NOMO-1 treated with DMSO at 0.1 percent for 48 hours (cell line): ENCODE measurements around the gene UQCRH.

Source experiments
- DNase-seq: peaks from one replicate; lab custom pipeline; 2025; ENCODE audit not compliant: unreplicated experiment; lab: John Stamatoyannopoulos, UW

Gene UQCRH

DNA sequence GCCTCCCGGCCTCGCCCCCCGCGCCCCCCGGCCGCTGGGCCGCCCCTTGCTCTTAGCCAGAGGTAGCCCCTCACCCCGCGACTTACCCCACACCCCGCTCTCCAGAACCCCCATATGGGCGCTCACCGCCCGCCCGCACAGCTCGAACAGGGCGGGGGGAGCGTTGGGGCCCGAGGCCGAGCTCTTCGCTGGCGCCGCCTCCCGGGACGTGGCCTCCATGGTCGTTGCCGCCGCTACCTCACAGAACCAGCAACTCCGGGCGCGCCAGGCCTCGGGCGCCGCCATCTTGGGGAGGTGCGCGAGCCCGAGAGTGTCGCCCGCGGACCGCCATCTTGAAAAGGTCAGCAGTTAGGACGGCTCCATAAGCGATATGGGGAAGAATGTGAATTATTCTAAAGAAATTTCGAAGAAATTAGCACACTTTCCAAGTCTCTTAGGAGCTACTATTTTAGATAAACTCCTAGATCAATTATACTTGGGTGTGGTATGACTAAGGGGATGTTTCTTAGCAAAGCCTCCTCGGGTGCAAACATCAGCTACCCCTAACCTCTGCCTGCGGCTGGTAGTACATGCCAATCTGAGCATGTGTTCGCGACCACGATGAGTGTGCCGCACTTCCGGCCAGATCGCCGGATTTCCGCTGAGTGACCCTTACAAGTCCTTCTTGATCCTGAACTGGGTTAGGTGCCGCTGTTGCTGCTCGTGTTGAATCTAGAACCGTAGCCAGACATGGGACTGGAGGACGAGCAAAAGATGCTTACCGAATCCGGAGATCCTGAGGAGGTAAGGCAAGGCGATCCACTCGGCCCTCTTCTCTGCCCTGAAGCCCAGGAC lies at the start of gene UQCRH, which contains the start of gene LRRC41:
TSS of gene UQCRH (plus strand) at position 661 of the 834 bp plus-strand sequence. CDS start at position 730, 69 bp downstream.
TSS of gene LRRC41 (minus strand) at position 579 of the 834 bp plus-strand sequence. CDS start at position 285, 294 bp downstream.
- DNase-seq: peak; percentile 96

DNA sequence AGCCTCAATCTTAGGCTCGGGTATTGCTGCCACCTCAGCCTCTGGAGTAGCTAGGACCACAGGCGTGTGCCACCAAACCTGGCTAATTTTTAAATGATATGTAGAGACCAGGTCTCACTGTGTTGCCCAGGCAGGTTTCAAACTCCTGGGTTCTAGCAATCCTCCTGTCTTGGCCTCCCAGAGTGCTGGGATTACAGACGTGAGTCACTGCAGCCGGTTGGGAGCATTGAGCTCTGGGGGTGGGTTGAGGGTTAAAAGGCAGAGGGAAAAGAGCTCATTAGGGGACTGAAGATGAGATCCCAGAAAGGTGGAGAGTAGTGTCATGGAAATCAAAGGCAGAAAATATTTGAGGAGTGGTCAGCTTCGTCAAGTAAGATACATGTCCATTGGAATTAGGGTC lies 48.8 kb upstream of the UQCRH start:
- no peak for DNase-seq

DNA sequence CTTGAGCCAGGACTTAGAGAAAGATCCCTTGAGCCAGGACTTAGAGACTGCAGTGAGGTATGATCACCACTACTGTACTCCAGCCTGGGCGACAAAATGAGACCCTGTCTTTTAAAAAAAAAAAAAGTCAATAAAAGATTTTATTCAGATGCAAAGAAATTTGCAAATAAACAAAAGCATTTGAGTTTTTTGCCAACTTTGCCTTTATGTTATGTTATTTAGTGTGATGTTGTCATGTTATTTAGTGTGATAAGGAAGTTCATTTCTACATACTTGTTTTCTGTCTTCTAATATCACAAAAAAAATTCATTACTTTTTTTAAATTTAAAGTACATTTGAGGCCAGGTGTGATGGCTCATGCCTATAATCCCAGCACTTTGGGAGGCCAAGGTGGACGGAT lies 47.0 kb upstream of the UQCRH start:
- DNase-seq: no peak

DNA sequence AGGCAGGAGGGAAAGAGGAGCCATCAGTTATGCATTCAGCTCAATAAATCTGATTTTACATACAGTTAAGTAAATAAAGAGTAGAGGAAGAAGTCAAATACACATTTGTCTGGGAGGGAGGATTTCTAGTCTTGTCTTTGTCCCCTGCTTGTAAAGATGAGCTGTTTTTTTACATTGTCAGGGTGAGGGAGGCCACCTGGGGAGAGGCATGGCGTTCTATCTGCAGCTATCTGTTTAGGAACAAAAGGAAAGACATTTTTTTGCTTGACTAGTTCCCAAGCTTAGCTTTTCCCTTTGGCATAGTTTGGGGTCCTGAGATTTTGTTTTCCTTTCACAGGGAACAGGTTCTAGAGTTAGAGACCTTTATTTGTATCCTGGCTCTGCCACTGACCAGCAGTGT lies 41.0 kb upstream of the UQCRH start:
- no peak for DNase-seq

DNA sequence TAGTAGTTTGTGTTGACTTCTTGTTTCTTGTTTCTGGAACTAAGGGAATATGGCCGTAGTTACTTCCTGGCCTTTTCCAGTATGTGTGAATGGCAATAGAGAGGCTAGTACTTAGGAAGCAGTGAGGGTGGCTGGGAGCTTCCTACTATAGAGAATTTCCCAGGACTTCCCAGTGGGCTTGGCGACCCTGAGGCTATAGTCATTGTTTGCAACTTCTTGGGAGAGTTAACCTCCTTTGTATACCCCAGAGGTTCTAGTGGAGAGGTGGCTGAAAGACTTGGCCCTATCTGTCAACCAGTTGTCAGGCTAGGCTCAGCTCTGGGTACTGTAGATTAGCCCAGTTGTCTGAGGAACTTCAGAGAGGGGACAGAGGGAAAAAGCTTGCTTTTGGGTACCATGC lies 40.4 kb upstream of the UQCRH start:
- no peak for DNase-seq

DNA sequence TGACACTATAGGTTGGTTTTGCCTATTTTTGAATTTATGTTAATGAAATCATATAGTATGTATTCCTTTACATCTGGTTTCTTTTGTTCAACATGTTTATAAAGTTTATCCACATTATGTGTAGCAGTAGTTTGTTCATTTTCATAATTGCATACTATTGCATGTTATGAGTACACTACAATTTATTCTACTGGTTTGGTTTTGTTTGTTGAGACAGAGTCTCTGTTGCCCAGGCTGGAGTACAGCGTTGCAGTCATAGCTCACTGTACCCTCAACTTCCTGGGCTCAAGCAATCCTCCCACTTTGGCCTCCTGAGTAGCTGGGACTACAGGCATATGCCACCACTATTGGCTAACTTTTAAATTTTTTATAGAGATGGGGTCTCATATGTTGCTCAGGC lies 34.9 kb upstream of the UQCRH start:
- no peak for DNase-seq

DNA sequence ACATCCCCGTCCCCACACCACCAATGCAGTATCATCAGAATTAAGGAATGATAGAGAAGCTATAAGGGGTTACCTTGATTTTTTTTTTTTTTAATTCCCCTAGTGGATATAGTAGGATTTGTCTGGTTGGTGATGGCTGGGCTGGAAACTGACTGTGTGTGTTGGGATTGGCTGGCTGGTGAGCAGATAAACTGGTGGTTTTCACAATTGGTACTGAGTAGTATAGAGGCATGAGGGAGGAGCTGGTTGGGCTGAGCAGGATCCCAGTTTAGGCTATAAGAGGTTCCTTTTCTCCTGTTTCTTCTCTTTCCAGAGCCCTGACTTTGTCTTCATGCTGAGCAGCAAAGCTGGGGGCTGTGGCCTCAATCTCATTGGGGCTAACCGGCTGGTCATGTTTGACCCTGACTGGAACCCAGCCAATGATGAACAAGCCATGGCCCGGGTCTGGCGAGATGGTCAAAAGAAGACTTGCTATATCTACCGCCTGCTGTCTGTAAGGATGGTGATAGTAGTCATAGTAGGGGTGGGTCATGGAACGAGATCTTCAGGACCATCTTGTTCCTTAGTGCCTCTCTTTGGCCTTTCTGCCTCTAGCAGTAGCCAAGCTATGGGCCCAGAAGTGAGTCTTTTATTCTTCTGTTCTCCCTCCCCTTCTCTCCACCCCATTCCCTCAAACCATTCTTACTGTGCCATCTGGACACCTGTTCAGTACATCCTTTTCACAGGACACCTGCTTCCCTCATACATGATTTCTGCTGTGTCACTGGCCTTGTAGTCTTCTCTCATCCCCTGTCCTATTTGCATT lies 29.1 kb upstream of the UQCRH start:
- no peak for DNase-seq

DNA sequence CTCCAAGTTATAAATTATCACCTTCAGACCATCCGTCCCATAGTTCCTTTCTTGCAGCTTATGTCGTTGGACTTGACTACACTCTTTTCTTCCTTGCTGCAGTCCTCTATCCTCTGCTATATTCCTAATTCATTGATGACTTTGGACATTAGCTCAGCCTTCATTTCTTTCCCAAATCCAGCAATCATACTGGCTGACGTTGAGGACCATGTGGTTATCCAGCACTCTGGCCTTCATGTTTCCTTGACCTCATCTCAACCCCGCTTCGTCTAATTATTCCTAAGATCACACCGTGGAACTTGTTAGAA lies 28.5 kb upstream of the UQCRH start:
- DNase-seq: no peak

DNA sequence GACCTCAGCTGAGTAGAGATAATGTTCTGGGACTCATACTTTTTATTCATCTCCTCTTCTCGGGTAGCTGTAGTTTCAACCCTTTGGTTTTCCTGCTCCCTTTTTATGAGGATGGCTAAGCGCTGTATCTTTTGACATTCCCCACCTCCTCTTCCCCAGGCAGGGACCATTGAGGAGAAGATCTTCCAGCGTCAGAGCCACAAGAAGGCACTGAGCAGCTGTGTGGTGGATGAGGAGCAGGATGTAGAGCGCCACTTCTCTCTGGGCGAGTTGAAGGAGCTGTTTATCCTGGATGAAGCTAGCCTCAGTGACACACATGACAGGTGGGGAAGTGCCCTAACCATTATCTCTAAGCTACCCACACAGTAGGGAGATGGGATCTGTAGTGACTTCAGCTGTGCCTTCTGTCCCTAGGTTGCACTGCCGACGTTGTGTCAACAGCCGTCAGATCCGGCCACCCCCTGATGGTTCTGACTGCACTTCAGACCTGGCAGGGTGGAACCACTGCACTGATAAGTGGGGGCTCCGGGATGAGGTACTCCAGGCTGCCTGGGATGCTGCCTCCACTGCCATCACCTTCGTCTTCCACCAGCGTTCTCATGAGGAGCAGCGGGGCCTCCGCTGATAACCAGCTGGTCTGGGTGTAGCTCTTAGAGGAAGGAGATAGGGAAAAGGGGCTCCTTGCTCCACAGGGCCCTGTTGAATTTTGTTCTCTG lies 25.7 kb upstream of the UQCRH start:
- no peak for DNase-seq

DNA sequence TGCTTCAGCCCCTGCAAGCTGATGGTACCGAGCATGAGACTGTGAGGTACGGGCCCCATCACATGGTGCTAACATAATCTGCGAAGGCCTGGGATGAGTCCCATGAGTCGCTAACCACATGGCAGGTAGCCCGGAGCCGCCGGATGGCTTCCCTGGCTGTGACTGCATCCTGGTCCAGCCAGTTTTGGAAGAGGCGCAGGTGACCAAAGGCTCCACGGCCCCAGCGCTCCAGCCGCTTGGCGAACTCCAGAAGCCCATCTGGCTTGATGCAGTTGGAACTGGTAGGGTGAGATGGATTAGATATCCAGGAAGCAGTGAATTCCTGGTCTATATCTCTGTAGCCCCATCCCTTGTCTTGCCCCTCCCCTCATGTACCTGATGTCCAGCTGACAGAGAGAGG lies 24.7 kb upstream of the UQCRH start:
- no peak for DNase-seq

DNA sequence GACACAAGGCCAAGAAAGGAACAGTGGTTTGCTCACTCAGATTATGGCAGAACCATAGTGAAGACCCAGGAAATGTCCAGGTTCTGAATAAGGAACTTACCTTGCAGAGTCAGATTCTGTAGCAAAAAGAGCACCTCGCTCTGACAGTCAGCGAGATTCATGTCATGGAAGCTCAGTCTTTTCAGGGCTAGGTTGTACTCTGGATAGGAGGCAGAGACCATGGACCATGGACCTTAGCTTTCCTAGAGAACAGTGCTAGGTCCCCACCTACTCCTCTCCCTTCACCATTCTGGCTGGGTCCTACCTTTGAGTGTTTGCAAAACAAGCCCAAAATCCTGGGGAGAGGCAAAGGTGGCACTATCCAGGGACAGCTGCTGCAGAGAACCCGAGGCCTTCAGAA lies 23.4 kb upstream of the UQCRH start:
- DNase-seq: no peak

DNA sequence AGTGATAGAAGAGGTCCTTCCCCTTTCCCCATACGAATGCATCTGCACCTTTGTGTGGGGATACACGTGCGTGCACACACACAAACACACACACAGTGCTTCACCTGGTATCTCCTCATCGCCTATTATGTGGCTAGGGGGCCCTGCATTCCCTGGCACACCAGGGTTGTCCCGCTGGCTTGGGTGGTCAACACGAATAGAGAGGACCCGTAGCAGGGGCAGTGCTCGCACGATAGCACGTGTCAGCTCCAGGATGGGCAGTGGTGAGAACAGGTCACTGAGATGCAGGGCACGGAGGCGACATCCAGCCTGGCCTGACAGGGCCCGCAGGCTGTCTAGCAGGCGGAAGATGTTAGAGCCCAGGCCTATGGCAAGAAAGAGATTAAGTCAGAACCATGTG lies 22.5 kb upstream of the UQCRH start:
- DNase-seq: no peak

DNA sequence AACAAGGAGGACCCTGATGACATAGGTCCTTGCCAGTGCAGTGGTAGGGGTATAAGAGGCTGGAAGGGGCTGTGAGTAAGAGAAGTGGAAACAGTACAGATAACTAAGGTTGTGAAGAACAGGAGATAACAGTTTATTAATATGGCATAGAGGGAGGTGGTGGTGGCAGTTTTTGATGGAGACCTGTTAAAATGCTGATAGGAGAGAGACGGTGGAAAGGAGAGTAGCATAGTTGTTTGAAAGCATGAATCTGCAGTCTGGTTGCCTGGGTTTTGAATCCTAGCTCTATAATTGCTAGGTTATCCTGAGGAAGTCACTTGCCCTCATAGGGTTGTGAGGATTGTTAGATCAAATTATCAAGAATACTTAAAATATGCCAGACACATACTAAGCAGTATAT lies 19.4 kb upstream of the UQCRH start:
- no peak for DNase-seq

DNA sequence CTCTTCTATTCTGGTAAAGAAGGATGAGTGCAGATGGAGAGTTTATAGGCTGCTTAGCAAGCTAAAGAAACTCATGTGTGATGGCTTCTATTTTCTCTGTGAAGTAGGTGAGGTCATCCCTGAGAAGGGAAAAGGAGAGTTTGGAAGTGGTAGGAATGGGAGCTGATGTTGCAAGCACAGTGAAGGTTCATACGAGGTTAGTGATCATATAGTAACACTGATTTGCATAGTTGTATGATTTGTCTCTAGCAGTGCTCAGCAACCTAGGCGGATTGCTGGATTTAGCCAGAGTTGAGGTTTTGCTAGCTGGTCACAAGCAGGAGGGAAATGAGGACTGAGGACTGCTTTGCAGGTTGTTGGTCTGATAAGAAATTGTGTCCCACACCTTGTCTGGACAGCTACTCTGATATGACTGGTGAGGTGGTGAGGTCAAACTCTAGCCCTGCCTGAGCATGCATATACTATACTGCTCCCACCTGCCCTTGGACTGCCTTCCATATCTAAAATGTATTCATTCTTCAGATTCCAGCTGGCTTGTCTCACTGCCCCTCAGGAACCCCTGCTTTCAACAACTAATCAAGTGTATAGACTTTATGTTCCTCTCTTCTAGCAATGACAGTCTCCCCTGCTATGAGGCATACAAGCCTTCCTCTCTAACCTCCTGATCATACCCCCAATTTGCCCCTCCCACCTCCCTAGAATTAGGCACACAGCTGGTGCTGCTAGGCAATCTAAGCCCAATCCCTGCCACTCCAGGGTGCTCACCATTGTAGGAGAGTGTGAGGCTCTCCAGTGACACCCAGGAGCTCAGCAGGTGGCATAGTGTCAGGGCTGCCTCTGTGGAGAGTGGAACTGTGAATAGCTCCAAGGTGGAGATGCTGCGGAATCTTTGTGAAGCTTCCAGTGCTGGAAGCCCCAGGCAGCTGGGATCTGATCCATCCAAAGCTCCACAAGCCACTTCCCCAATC lies 18.6 kb upstream of the UQCRH start:
- DNase-seq: no peak

DNA sequence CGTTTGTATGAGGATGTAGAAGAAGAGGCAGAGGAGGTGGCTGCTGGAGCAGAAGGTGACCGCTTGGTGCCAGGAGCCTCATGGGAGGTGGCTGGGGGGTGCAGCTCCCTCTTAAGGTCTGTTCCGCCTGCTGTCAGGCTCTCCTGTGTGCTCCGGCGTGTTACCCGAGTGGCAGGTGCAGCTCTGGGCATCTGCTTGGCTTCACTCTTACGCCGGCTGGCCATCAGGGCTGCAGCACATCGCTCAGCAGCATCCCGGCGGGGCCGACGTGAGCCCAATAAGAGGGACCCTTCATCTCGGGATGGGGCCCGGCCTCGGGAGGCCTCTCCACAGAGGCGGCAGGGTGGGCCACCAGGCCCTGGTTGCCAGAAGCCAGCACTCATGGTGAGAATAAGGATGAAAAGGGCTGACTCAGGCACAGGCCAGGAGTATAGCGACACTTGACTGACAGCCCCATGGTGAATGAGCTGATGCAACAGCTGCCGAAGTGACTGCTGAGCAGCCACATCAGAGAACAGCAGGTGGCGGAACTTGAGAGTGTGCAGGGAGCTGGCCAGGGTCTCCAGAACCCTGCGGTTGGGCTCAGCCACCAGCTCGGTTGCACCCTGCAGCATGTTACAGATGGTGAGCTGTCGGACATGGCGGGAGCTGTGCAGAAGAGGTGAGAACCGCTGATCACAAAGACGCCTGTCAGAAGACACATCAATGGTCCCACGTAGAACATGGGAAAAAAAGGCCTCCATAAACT lies 17.6 kb upstream of the UQCRH start:
- no peak for DNase-seq

DNA sequence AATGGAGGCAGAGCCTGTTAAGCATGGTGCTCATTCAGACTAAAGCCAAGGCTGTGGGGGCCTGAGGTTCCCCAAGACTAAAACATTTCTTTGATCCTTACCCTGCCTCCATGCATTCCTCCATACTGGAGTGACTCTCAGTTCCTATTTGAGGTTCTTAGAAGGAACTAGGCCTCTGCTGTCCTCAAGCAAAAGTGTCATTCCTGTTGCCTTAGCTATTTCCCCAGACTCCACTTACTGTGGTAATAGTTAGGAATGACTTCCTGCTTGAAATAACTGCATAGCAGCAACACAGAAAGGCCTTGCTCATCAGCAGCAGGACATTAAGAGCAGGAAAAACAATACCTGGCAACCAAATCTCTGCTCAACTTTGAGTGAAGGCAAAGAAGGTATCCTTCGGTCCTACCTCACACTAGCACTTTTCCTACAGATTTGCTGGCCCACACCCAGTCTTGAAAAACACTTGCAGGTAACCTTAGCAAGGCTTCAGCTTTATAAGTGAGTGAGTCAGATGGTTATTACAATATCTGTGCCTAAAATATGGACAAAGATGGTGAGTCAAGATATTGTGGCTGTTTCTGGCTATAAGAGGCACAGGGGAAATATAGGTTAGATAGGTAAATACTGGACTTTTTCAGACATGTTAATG lies 14.9 kb upstream of the UQCRH start:
- no peak for DNase-seq

DNA sequence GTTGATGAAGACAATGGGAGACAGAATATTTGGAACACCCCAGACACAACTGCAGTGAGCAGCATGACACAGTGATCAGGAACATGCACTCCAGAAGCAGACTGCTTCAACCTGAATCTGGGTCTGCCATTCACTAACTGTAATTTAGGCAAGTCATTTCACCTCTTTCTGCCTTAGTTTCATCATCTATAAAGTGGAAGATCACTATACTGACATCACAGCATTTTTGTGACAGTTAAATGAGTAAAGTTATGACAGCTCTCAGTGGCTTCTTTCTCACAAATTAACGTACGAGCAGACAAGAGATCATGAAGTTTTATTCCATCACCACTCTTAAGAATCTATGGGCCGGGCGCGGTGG lies 14.4 kb upstream of the UQCRH start:
- no peak for DNase-seq

DNA sequence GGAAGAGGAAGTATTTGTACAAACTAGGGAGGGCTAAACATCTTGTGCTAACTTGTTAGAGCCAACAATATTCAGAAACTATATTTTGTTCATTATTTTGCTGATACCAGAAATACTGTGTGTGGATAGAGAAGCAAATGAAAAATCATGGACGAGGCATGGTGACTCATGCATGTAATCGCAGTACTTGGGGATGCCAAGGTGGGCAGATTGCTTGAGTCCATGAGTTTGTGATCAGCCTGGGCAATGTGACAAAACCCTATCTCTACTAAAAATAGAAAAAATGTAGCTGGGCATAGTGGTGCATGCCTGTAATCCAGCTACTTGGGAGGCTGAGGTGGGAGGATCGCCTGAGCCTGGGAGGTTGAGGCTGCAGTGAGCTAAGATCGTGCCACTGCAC lies 13.5 kb upstream of the UQCRH start:
- DNase-seq: no peak

DNA sequence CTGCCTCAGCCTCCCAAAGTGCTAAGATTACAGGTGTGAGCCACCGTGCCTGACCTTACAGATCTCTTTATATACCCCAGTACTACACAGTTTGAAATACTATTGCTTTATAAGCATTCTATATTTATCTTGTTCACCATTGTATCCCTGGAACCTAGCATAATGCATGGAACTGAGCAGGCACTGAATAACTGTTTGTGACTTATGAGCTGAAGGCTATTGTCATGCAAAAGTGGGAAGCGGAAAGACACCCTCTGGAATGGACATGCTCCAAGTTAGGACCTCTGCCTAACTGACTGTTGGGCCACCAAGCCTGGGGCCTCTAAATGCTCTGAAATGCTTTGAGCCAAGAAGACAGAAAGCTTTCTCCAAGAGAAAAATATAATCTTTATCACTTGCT lies 8.2 kb upstream of the UQCRH start:
- DNase-seq: no peak

DNA sequence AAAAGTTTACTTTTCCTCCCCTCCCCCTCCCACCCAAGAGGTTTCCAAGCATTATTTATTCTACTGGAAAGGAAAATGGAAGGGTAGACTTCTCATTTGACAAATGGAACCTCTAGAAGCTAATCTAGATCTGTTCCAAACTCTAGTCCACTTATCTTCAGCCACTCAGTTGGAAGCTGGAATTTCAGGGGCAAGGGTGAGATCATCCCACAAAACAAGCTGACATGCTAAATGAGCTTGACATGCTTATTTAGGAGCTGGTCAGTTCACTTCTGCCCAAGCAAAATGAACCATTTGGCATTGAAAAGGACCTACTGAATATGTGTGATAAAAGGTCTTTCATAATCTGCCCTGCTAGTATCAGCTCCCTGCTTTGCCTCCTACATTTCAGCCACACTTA lies 5.1 kb upstream of the UQCRH start:
- no peak for DNase-seq
